NCI-H526 (cell line): ENCODE data around the gene LHX5.

ENCODE experiments used
- DNase-seq, 2 experiments: peaks; one replicate each; lab custom pipeline; 2025; lab: John Stamatoyannopoulos, UW

Gene LHX5

GRCh38 chr12:113477842-113478215, 6.2 kb upstream of the LHX5 start:
- no peak for DNase-seq

GRCh38 chr12:113477171-113477841, 5.6 kb upstream of the LHX5 start:
- no peak for DNase-seq

- peak in 1 of 2 experiments; percentile 26 for DNase-seq
Measured at GRCh38 chr12:113476176-113476986, 4.7 kb upstream of the LHX5 start.

- no peak for DNase-seq
Measured at GRCh38 chr12:113475451-113476175, 3.9 kb upstream of the LHX5 start.

- no peak for DNase-seq
Measured at GRCh38 chr12:113474635-113475436, 3.2 kb upstream of the LHX5 start.

GRCh38 chr12:113473942-113474341, 2.3 kb upstream of the LHX5 start:
- peak in 1 of 2 experiments; percentile 24 for DNase-seq

- DNase-seq, result no peak
Measured at GRCh38 chr12:113473400-113473799, 1.7 kb upstream of the LHX5 start.

- no peak for DNase-seq
Measured at GRCh38 chr12:113472191-113473121, 785 bp upstream of the LHX5 start.

- no peak for DNase-seq
Measured at GRCh38 chr12:113470871-113471618, 626 bp downstream of the LHX5 start.

GRCh38 chr12:113469949-113470743, 1.5 kb downstream of the LHX5 start:
- no peak for DNase-seq

GRCh38 chr12:113469224-113469948, 2.3 kb downstream of the LHX5 start:
- no peak for DNase-seq

GRCh38 chr12:113468365-113469223, 3.1 kb downstream of the LHX5 start:
- DNase-seq, result no peak

GRCh38 chr12:113467502-113468364, 3.9 kb downstream of the LHX5 start:
- peak in 1 of 2 experiments; percentile 33 for DNase-seq

GRCh38 chr12:113467142-113467501, 4.5 kb downstream of the LHX5 start:
- DNase-seq, result peak in 1 of 2 experiments; percentile 20

- DNase-seq, result no peak
Measured at GRCh38 chr12:113466454-113467141, 5.1 kb downstream of the LHX5 start.
